Midbrain (tissue), 1 donor: ENCODE data around the gene MRGPRF.

Experiments used
- DNase-seq: peaks from one replicate; lab custom pipeline; 2025; lab: John Stamatoyannopoulos, UW

MRGPRF gene

GRCh38 chr11:68963779-68964178 lies 49.3 kb downstream of the MRGPRF start:
- no peak for DNase-seq

- DNase-seq = no peak
Observed at GRCh38 chr11:68962527-68963250, 50.4 kb downstream of the MRGPRF start.

DNA sequence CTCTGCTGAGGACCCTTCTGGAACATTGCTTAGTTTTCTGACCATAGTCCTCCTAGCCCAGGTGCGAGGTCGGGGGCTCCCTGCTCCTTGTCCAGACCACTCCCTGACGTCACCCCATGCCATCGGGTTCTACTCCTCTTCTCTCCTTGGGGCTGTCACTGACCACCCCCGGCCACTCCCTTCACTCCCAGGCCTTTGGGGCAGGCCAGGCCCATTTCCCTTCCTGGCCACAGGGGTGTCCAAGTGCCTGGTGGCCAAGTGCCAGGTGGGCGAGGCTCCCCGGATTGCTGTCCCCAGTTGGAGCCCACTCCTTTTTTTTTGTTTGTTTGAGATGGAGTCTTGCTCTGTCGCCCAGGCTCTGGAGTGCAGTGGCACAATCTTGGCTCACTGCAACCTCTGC lies 51.8 kb downstream of the MRGPRF start:
- DNase-seq = no peak

DNA sequence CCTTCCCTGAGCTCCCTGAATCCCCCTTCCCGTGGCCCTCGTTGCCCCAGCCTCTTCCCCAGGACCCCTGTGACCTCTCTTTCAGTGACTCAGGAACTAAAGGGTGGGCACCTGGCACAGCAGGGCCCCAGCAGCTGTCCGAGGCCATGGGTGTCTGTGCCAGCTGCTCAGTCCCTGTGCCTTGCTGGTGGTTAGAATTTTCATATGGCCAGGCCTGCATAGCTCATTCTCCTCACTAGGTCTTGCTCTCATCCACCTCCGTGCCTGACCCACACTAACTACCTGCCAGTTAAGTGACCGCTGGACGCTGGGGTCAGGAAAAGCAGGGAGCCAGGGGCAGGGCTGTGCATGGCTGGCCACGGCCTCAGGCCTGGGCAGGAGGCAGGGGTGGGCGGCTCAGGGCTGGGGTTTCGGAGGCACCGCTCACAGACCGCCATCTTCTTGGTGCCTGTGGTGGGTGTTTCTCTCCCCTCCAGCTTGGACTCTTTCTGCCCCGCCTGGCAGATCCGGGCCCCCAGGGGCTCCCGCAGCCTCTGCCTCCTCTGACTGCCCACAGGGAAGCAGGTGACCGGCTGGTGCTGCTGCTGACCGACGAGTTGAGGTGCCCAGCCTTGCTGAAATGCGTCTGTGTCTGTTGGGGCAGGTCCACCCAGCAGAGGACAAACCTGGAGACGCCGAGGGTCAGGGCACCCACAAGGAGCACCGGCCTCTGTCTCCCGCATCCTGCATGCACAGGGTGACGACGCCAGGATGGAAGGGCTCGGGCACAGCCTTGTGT lies 52.6 kb downstream of the MRGPRF start:
- DNase-seq = no peak

- DNase-seq = no peak
Observed at GRCh38 chr11:68959465-68960293, 53.4 kb downstream of the MRGPRF start.

- DNase-seq = no peak
Observed at GRCh38 chr11:68958211-68958610, 54.8 kb downstream of the MRGPRF start.

DNA sequence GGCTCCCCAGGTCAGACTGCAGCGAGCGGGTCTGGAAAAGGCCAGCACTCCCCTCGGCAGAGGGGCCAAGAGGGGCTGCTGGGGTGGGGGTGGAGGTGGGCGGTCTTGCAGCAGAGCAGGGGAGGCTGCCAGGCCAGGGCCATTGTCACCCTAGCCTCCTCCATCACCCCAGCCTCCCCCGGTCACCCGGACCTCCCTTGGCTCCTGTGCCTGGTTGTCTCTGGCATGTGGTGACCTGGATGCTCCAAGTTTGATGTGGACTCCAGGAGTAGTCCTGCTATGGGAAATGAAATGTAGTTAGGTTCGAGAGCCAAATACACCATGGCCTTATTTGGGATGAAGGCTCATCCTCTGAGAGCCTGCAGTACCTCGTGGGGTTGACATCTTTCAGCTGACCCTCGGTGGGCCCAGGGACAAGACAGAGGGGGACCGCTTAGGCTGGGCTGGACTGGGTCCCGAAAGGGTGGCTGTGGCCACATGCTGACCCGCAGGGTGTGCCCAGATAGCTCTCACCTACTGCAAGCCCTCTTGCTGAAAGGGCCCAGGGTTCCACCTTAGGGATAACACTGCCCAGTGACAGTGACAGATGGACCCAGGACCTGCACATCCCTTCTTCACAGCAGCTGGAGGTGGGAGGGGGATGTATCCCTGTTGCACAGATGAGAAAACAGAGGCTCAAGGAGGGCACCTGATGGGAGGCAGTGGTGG lies 56.3 kb downstream of the MRGPRF start:
- DNase-seq = no peak

DNA sequence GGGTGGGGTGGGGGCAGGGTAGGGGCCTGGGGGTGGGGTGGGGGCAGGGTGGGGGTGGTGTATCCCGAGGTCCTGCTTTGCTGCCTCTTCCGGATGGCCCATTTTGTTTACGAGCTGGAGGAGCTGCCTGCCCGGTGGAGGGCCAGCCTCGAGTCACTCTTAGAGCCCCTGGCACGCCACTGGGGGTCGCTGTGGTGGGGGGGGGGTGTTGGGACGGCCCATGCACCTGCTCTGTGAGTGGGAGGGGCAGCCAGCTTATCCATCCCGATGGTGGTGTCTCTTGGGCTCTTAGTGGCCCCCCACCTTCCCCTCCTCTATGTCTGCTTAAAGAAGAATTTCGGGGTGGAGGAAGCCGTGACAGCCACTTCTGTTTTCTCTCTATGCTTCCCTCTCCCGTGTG lies 56.9 kb downstream of the MRGPRF start:
- no peak for DNase-seq

GRCh38 chr11:68955607-68955958 lies 57.5 kb downstream of the MRGPRF start:
- DNase-seq = no peak

DNA sequence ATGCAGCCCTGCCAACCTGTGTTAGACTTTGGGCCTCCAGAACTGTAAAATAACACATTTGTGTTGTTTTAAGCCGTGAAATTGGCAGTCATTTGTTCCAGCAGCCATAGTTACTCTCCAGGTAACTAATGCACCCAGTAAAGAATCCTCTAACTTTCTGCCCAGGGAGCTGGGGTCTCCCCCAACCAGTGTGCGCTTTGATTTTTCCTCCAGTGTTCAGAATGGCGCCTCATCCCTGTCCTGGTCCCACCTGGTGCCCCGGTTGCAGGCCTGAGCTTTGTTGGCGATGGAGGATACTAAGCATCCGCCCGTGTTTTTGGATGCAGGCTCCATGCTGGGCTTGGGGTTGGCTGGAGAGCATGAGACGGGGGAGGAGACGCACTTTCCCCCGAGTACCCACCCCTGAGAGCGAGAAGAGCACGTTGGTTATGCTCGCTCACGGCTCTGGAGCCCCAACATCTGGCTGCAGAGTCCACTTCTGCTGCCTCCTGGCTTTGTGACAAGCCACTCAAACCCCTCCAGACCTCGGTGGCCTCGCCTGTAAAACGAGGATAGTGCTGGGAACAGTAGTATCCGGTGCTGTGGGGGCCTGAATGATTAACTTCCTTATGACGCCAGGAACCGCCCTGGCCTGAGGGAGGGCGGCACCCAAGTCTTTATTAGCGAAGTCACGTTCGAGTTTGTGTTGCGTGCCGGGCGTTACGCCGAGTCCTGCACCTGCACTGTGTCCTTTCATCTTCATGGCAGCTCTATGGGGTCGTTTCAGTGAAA lies 58.0 kb downstream of the MRGPRF start:
- DNase-seq = no peak
